Right ventricle myocardium inferior (tissue), 1 donor: ENCODE data around the gene EFNA5. TPM values are rescaled to one million over a fixed set of nuclear protein-coding genes. Genes with fewer than 3 reads are reported as not detected.

ENCODE experiments used
- ATAC-seq: fragments of 200-7000 bp; cut with Tn5 transposase; one replicate; pipeline ENCODE4 v1.9.1; 2020; ENCODE audit warnings: mild to moderate bottlenecking, moderate library complexity
- DNase-seq: peaks from one replicate; pipeline ENCODE4 v3.0.0; 2021; ENCODE audit errors: missing footprints
- intact Hi-C: fragments of 100-400 bp; cut with DNase I; formaldehyde crosslinking; loops from one replicate; pipeline ENCODE4 v1.11.0; 2022
- total RNA-seq: library from RNA; stranded (reverse); fragmentation: NEBNext Ultra II Directional; extraction: Animal tissue kit (Norgen Biotek cat#: 25700); gene quantifications from one replicate; pipeline ENCODE4 v1.2.1, GENCODE V29; 2021
- donor health status: DM: no; HTN: yes; CAD: no; lungs with severe emphysema.

EFNA5 gene
- total RNA-seq, 1 donor from 2014 or later: 28.5 TPM

DNA sequence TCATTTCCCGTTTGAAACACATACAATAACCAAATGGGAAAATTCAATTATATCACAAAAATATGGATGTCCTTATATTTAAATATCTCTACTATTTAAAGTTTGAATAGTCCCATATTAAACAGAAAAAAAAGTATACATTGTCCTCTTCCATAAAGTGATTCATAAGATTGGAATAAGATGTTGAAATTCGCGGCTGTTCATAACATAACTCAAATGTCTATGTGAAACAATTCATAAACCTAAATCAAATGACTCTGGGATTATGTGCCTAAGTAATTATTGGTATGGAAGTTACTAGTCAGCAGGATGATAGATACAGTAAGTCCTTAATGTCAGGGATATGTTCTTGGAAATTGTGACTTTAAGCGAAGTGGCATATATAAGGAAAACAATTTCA lies 3.9 kb upstream of the EFNA5 start:
- ATAC-seq (no peak), DNase-seq (no peak)
- intact Hi-C loops: loop anchor here (5.0 to 10.0 kb wide), 6 partner anchors 117 to 762 kb away; no protein-coding TSS in a partner anchor

- DNase-seq: peak; percentile 82
- ATAC-seq: peak; percentile 70
- intact Hi-C loops: loop anchor here (5.0 to 10.0 kb wide), 6 partner anchors 116 to 761 kb away; no protein-coding TSS in a partner anchor
Observed at GRCh38 chr5:107673368-107674136, 2.8 kb upstream of the EFNA5 start.

DNA sequence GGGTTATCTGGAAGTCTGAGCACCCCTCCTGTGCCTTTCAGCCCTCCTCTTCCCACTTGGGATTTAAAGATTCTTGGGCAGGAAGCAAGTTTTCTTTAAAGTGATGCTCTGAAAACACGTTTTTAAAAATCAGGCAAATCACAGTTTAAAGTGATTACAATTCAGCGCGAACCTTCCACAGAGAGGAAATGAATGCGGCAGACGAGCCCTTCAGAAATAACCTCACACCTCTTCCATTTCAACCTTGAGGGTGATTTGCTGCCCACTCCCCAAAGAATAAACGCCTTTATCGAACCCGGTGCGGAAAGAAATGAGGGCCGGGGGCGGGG lies 2.3 kb upstream of the EFNA5 start:
- ATAC-seq: no peak
- DNase-seq: peak; percentile 45
- intact Hi-C loops: loop anchor here (5.0 to 10.0 kb wide), 6 partner anchors 116 to 761 kb away; no protein-coding TSS in a partner anchor

DNA sequence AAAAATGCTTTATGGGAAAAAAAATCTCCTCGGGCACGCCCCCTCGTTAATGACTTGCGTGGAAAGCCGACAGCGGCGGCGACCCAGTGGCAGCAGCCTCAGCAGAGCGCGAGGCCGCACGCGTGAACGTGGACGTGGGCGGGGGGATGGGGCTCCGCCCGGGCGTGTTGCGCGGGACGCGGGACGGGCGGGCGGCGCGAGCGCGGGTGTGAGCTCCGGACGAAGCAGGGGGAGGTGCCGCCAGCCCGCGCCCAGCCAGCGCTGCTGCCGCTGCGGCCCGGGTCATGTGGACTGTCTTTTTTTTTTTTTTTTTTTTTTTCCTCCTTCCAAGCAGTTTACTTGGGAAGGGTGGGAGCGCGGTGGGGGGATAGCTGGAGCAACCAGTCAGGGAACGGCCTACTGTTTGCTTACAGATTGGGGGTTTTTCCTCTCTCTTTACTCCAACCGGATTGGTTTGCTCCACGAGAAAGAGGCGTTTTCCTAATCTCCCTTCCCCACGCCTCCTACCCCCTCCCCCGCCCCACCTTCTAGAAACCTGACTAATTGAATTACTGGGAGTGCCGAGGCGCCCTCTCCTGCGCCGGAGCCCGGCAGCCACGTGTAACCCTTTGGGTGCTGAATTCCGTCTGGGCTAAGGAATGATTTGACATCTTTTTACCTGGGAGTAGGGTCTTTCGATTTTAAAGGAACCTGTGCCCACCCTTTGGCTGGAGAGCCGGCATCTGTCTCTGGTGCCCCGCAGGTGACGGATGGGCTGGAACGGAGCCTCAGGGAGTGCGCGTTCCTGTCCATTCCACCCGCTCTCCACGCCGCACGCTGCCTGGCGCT lies 1.7 kb upstream of the EFNA5 start:
- intact Hi-C loops: loop anchor here (1.0 to 10.0 kb wide), 7 partner anchors 115 to 760 kb away; no protein-coding TSS in a partner anchor
- DNase-seq: peak; percentile 84

GRCh38 chr5:107671742-107672210 lies 1.0 kb upstream of the EFNA5 start:
- intact Hi-C loops: loop anchor here (1.0 to 10.0 kb wide), 7 partner anchors 114 to 759 kb away; no protein-coding TSS in a partner anchor
- ATAC-seq (no peak), DNase-seq (no peak)

More for the DNA sequence above, 1.7 kb upstream of the EFNA5 start:
- ATAC-seq: peak; percentile 79

DNA sequence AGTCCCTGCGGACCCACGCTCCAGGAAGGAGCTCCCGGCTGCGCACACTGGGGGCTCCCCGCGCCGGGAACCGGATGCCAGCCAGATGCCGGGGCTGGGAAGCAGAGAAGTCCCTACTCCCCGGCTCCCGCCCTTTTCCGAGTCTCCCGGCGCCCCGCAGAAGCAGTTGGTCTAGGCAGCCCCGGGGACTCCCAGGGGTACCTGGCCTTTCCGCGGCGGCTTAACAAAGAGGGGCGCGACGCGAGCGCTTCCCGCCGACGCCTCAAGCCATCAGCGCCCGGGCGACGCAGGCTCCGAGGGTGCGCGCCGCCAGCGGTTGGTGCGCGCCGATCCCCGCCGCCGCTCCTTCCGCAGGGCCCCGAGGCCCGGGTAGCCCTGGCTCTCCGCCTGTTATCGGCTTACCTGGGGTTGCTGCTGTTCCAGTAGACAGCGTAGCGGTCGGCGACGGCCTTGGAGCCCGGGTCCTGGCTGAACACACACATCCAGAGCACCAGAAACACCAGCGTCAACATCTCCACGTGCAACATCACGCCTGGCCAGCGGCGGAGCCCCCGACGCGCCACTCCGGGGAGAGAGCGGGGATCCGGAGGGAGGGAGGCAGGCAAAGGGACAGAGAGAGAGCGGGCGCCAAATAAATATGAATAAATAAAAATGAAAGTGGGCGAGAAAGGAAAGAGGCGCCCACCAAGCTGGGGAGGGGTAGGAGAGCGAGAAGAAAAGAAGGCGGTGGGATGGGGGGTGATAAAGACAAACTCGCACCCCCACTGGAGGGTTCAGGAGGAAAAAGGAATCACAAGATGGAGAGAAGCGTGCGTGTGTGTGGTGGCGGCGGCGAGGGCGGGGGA lies 428 bp downstream of the EFNA5 start:
- intact Hi-C loops: loop anchor here (5.0 to 10.0 kb wide), 6 partner anchors 113 to 758 kb away; no protein-coding TSS in a partner anchor
- ATAC-seq (no peak), DNase-seq (peak; percentile 52)

GRCh38 chr5:107669096-107670031 lies 1.4 kb downstream of the EFNA5 start:
- ATAC-seq (peak; percentile 1), DNase-seq (no peak)
- intact Hi-C loops: loop anchor here (2.0 to 10.0 kb wide), 7 partner anchors 97 to 757 kb away; no protein-coding TSS in a partner anchor

- no peak for ATAC-seq
- intact Hi-C loops: loop anchor here (2.0 kb wide), 1 partner anchor 96 kb away; no protein-coding TSS in a partner anchor
- no peak for DNase-seq
Observed at GRCh38 chr5:107668154-107669095, 2.3 kb downstream of the EFNA5 start.

DNA sequence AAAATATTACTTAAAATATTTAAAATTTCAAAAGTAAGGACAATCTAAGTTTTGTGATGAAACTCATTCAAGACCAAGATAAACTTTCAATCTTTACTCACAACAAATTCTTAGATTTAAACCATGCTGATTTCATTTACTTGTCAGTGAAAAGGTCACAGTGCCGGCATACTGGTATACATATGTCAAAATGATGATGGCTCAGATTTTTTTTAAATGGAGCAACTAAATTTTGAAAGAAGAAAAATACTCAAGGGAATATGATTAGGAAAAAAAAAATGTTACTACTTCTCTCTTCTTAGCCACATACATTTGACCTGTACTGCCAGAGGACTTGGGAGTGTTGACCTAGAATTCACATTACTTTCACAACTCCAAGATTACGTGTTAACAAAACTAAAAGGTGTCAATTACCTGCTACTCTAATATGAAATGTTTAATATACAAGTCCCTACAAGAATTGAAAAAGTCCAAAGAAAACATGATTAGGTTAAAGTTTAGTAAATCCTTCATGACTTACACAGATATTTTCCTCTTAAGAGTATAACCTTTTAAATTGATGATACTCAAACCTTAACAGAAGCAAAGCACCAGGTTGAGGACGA lies 4.6 kb downstream of the EFNA5 start:
- ATAC-seq: no peak
- DNase-seq: no peak
- intact Hi-C loops: no loop called here

- ATAC-seq (no peak), DNase-seq (no peak)
- intact Hi-C loops: no loop called here
Observed at GRCh38 chr5:107665036-107665570, 5.6 kb downstream of the EFNA5 start.

GRCh38 chr5:107663697-107664096 lies 7.0 kb downstream of the EFNA5 start:
- intact Hi-C loops: no loop called here
- no peak for DNase-seq
- ATAC-seq: no peak

GRCh38 chr5:107661650-107662044 lies 9.1 kb downstream of the EFNA5 start:
- ATAC-seq (no peak), DNase-seq (no peak)
- intact Hi-C loops: no loop called here

DNA sequence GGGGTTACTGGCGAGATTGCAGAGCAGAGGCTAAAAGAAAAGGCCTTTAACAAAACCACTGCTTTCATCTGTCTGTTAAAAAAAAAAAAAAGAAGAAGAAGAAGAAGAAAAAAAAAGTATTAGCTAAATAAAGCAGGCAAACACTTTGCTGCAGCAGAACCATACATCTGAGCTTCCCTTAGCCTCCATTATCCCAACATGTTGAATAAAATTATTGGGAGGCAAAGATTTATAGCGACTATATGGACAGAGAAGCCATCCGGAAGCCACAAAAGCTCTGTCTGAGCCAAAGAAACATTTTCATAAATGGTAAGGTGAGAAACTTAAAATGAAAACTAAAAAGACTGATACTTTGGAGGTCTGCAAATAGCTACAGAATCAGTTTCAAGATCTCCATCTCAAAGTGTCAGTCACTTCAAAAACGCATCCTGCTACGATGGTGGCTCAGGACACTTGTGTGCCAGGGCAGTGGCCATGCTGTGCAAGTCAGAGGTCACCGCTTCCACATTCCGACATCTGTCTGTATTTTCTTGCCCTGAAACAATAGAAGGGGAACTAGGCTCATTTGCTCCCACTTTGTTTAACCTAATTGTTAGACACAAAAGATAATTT lies 9.6 kb downstream of the EFNA5 start:
- intact Hi-C loops: no loop called here
- DNase-seq (no peak), ATAC-seq (no peak)

DNA sequence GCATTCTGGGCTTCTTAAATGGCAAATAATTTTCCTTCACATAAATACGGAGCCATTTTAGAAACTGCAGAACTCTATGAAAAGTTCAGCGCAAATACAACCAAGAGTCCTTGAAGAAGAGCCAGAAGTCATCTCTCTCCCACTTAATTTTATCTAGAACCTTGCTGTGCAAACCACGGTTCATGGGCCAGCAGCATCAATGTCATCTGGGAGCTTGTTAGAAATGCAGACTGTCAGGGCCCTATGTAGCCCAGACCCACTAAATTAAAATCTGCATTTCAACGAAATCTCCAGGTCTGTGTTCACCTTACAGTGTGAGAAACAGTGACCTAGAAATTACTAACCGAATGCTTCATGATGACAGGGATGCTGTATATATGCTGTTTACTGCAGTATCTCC lies 12.2 kb downstream of the EFNA5 start:
- ATAC-seq (peak; percentile 26), DNase-seq (no peak)
- intact Hi-C loops: no loop called here

DNA sequence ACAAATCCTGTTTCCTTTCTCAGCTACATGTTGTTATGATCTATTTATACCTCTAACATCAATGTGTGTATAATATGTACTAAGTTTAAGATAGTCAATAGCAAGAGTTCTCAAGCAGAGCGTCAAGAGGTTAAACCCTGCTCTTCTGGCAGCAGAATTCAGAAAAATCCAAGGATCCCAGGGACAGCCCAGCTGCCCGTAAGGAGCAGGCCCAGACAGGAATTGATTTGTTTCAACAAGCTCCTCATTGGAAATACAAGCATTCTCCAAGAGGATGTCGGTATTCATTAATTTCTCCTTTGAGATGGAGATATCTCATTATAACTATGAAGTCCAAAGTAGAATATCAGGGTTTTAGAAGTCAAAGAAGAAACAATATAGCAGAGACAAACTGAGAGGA lies 14.9 kb downstream of the EFNA5 start:
- intact Hi-C loops: no loop called here
- DNase-seq: no peak
- ATAC-seq: no peak
